ENCODE measurements around the gene PLCB1.
"Not testable (repeated sequence)": the region's sequence is repeated elsewhere in the genome, so short reads cannot be mapped to it uniquely, and the experiment has no call there.

Gene PLCB1

DNA sequence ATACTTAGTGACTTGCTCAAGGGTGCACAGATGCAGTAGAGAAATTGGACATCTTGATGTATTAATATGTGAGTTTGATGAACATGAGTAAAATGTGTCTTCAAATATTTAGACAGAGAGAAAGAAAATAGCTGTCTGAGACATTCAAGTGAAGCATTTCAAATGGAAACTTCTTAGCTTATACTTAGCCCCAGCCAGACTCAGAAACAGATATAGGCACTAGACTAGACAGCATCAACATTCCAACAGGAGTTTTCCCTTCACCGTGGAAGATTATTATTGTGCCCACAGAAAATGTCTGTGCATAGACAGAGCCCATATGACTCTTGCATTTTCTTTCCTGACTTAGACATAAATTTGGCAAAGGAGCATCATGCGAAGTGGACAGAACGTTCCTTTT lies 443.0 kb downstream of the PLCB1 start:
- no peak for DNase-seq

DNA sequence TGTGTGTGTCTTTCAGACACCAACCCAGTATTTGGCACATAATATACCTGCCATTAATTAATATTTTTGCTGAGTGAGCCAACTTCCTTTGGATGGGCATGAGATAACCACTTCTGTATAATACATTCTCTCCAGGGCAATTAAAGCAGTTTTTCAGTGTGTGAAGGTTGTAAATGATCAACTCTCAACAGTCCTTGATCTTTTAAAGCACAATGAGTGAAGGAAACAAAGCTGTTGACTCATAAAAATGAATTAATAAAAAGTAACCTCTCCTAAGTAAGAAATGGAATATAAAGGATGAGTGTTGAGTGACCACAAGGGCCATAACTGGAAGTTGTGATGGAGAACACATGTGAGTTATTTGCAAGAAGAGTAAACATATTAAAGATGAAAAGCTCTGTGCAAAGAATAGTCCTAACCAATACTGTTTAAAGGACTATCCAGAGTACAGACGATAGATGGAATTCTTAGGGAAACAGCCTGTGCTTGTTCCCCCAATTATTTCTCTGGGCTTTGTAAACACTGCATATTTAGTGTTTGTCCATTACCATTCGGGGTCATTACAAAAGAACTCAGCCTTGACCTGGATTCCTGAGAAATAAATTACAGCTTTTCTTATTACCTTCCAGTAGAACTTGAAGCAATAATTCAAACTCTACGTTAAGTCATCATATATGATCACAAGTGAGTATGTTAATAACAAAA lies 446.2 kb downstream of the PLCB1 start:
- no peak for DNase-seq

DNA sequence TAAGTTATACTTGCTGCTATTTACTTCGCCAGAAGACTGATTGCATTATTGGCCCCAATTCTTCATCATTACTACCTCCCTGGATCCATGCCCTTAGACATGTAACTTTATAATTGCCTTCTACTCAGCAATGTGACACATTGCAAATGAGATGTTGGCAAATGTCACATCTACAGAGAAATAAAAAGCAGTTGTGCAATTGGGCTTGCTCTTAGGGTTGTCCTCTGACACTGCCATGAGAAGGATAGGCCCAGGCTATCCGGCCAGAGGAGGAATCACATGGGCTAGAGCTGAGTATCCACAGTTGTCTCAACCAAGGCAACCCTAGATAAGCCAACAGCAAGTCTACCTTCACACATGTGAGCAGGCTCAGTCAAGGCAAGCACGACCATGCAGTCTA lies 447.0 kb downstream of the PLCB1 start:
- DNase-seq: no peak

DNA sequence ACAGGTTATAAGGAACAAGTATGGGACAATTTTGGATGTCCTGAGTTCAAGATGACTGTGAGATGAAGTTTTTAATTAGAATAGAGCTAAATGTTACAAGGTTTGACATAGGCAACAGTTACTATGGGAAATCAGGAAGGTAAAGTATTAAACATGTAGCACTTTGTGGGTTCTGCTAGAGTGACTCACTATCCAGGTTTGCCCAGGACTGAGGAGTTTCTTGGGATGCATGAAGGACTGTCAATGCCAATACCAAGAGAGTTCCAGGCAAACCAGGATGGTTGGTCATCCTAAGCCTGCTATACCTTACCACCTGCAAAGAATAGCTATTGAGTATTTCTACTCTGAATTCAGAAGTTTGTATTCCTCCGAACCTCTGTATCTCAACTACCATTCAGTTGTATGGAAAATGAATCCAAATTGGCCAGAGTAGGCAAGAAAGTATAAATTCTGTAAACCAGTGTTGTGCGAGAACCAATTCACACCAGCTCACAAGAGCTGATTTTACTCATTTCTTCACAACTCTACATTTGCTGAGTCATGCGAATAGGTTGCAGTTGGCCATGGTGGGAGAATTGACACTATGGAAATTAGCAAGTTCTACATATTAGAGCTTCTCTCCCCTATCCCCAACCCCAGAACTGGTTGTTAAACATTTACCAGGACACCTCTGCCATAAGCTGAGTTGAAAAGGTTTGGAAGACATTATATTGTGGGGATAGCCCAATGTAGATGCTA lies 449.5 kb downstream of the PLCB1 start:
- no peak for DNase-seq

DNA sequence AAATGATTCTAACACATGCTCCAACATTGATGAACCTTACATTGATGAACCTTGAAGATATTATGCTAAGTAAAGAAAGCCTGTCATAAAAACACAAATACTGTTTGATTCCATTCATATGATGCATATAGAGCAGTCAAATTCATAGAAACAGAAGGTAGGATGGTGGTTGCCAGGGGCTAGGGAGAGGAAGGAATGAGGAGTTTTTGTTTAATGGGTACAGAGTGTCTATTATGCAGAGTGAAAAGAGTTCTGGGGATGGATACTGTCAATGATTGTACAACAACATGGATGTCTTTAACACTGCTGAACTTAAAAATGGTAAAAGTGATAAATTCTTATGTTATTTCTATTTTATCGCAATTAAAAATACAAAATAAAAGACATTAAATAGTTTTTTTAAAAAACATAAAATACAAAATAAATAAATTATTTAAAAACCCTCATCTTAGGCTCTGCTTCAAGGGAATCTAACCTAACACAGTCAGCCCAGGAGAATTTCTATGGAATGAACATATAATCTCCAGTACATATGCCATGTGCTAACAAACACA lies 451.0 kb downstream of the PLCB1 start:
- DNase-seq: no peak

DNA sequence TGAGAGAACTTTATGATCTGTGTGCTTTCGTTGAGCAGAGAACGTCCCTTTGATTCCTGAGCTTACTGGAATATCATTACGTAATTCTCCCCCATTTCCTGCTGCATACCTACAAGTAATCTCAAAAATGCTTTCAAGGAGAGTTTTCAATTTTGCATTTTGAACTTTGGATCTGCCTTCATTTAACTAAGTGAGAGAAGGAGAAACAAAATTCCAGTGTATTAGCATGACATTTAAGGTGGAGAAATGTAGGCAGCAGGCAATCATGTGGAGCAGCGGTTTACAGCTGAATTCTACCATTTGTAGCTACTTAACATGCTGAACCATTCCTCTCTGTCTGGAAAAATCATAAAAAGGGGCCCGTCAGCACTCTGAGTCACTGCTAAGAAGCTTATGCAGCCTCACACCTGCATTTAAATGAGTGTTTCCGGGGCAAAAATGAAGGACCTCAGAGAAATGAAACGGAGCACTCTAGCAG lies 451.5 kb downstream of the PLCB1 start:
- no peak for DNase-seq

- DNase-seq: no peak
Observed at GRCh38 chr20:8587251-8587650, 455.2 kb downstream of the PLCB1 start.

- no peak for DNase-seq
Observed at GRCh38 chr20:8587810-8588209, 455.7 kb downstream of the PLCB1 start.

GRCh38 chr20:8589956-8590355 lies 457.9 kb downstream of the PLCB1 start:
- no peak for DNase-seq

DNA sequence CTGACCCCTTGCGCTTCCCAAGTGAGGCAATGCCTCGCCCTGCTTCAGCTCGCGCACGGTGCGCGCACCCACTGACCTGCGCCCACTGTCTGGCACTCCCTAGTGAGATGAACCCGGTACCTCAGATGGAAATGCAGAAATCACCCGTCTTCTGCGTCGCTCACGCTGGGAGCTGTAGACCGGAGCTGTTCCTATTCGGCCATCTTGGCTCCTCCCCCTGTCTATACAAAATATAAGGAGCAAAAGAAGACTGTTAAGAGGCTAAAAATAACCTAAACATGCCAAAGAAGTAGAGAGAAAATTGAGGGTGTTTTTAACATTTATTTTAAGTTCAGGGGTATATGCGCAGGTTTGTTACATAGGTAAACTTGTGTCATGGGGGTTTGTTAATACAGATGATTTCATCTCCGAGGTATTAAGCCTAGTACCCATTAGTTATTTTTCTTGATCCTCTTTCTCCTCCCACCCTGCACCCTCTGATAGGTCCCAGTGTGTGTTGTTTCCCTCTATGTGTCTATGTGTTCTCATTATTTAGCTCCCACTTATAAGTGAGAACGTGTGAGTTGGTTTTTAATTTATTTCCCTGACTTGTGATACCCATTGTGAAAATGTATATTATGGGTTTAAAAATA lies 469.0 kb downstream of the PLCB1 start:
- DNase-seq: not testable (repeated sequence)

GRCh38 chr20:8601542-8601912 lies 469.5 kb downstream of the PLCB1 start:
- no peak for DNase-seq

GRCh38 chr20:8602389-8603116 lies 470.5 kb downstream of the PLCB1 start:
- DNase-seq: no peak

DNA sequence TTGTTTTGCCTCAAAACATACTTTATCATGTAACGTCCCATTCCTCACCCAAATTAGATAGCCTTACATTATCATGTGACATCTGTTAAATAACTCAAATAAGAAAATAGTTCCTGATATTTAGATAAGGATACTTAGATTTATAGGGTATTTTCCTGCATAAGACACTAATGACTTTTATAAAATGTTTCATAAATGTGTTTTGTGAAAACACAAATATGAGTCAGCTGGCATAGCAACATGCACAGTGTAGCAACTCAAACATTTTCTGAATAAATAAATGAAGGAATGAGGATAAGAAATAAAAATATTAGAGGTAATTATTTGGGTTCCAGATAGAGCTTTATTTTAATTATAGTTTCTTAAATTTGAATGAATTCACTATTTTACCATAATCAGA lies 476.4 kb downstream of the PLCB1 start:
- DNase-seq: no peak

GRCh38 chr20:8616792-8617191 lies 484.7 kb downstream of the PLCB1 start:
- DNase-seq: no peak

DNA sequence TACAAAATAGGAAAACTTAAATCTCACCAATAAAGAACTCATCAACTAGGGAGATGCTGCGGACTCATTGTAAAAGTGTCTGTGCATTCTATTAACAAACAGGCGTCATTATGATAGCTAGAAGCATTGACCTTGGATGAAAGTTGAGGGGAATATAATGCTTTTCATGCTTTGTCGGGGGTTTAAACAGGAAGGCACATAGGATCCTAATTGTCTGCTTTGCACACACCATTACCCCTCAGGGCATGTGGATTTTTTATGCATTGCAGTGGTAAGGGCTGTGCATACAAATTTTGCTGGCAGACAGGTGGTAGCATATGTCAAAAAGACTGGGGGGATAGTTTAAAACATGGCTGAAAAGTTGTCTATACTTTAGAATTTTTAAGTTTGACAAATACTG lies 488.9 kb downstream of the PLCB1 start:
- no peak for DNase-seq

DNA sequence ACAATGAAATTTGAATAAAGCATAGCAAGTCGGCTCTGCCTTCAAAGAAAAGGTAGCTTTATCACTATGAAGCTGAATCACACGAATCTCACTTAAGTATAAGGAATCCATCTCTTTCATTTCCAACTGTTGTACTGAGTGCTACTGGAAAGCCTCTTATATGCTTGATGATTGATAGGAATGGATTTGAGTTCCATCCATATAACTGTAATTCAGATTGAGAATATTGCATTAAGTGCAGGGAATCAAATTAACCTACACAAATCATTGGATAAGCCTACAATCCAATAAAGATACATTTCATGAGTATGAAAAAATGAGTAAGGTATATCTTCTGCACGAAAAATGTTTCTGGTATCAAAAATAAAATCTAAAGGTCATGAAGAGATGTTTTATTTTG lies 492.0 kb downstream of the PLCB1 start:
- DNase-seq: no peak

DNA sequence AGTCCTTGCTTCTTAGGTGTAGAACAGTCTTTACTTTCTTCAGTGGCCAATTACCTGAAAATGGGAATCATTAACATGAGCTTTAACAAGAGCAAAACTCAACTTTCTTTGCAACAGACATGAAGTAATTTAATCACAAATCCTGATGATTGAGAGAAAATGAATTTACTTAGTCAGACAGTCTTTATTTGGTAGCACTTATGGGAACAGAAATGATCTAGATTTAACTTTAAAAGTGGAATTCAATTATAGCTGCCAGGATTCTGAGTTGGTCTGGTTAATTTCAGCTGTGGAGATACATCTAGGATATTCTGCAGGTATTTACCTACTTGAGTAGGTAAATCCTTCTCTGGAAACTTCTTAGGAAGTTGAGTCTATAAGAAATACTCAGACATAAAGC lies 492.6 kb downstream of the PLCB1 start:
- DNase-seq: no peak

GRCh38 chr20:8627340-8628004 lies 495.4 kb downstream of the PLCB1 start:
- no peak for DNase-seq

DNA sequence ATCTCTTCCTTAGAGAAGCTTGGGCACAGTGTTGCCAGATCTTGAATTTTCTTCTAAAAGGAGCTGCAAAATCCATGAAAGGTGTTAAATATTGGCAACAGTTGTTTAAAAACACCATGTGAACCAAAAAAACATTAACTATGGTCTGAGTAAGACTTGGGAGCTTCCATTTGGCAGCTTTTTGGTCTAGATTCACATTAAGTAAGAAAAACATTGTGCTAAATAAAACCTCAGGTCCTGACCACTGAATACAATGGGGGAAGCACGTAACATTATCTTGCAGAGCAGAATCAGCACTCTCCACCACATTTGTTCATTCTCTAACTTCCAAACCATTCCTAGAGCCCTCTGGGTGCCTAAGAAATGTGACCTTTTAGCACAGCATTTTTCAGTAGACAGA lies 499.2 kb downstream of the PLCB1 start:
- DNase-seq: no peak

GRCh38 chr20:8633366-8633765 lies 501.3 kb downstream of the PLCB1 start:
- no peak for DNase-seq

DNA sequence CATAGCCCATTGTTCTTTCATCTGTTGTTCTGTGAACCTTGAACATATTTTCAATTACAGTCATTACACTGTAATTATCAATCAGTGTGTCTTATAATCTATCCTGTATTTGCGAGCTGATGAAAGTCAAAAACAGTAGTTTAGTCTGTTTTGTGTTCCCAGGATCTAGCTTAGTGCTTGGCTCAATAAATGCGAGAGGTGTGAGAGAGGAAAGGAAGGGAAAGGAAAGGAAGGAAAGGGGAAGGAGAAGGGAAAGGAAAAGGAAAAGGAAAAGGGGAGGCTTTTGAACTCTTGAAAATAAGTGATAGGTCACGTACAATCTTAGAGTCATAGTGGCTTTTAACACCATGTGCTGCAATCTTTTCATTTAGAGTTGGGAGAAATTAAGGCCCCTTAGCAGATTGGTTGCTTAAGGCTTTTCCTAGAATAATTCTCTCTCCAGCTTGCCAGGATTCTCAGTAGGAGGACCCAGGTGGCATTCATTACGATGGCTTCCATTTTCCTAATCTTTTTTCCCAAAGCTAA lies 503.0 kb downstream of the PLCB1 start:
- no peak for DNase-seq

DNA sequence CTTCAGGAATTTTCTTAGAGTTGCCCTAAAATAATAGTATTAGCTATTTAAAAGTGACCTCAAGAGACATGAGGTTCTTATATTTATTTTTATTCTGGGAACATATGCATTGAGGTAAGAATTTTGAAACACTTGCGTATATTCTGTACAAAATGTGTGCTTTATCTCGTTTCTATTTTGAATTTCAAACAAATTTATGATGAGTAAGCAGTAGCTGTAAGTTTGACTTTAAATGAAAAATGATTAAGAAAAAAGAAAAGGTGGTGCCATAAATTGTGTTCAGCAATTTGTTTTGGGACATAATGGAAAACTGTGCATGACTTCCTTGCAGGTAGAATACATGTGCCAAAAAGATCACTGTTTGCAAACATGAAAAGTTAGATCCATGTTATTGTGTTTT lies 503.8 kb downstream of the PLCB1 start:
- no peak for DNase-seq

Measured in CD4-positive, alpha-beta T cell treated with Interleukin-17A for 4 hours (primary cell).